Measurements from ENCODE around the gene PAK1IP1. TPM values are rescaled to one million over a fixed set of nuclear protein-coding genes. Genes with fewer than 3 reads are reported as not detected.

The PAK1IP1 gene
- 21.9 to 25.2 TPM (median 23.4 TPM) in 5 replicates for total RNA-seq (2022; extraction: Qiagen RNA extraction; ENCODE audit: low read depth)

GRCh38 chr6:10694302-10695085 lies at the start of gene PAK1IP1, which contains the start of gene C6orf52:
Gene PAK1IP1 (plus strand): TSS chr6:10694972. CDS start chr6:10694986, 14 bp downstream.
Gene C6orf52 (minus strand): TSS chr6:10694616. CDS start chr6:10687550, 7,066 bp downstream.

GRCh38 chr6:10722820-10723566 lies 28.2 kb downstream of the PAK1IP1 start, which contains the start of gene TMEM14C:
Gene TMEM14C (plus strand): TSS chr6:10723070. CDS start chr6:10724614, 1,544 bp downstream.

GRCh38 chr6:10747251-10747972 lies 52.6 kb downstream of the PAK1IP1 start, which contains the start of gene TMEM14B:
Gene TMEM14B (plus strand): TSS chr6:10747805. CDS start chr6:10749246, 1,441 bp downstream.

Other genes with a start within 250 kb of the PAK1IP1 start
- gene GCNT2, start 173.6 kb upstream of the PAK1IP1 start, total RNA-seq (2022; extraction: Qiagen RNA extraction; ENCODE audit: low read depth) = 6.6 to 9.8 TPM (median 7.8 TPM) in 5 replicates
- 1.7 to 2.8 TPM (median 2.0 TPM) in 5 replicates for gene C6orf52, start 356 bp upstream of the PAK1IP1 start, total RNA-seq (2022; extraction: Qiagen RNA extraction; ENCODE audit: low read depth)
- 140 to 171 TPM (median 160 TPM) in 5 replicates for gene TMEM14C, start 28.1 kb downstream of the PAK1IP1 start, total RNA-seq (2022; extraction: Qiagen RNA extraction; ENCODE audit: low read depth)
- gene TMEM14B, start 52.8 kb downstream of the PAK1IP1 start, total RNA-seq (2022; extraction: Qiagen RNA extraction; ENCODE audit: low read depth) = 130 to 167 TPM (median 142 TPM) in 5 replicates
- gene MAK, start 143.6 kb downstream of the PAK1IP1 start, total RNA-seq (2022; extraction: Qiagen RNA extraction; ENCODE audit: low read depth) = 0.13 to 0.21 TPM (median 0.15 TPM) in 5 replicates
- gene GCM2, start 187.1 kb downstream of the PAK1IP1 start, total RNA-seq (2022; extraction: Qiagen RNA extraction; ENCODE audit: low read depth) = 0.03 TPM in 1 of 5 replicates, not detected in the others
- 1.8 to 3.3 TPM (median 3.1 TPM) in 5 replicates for gene SYCP2L, start 192.1 kb downstream of the PAK1IP1 start, total RNA-seq (2022; extraction: Qiagen RNA extraction; ENCODE audit: low read depth)